ENCODE data around the gene PDE4D.

DNA sequence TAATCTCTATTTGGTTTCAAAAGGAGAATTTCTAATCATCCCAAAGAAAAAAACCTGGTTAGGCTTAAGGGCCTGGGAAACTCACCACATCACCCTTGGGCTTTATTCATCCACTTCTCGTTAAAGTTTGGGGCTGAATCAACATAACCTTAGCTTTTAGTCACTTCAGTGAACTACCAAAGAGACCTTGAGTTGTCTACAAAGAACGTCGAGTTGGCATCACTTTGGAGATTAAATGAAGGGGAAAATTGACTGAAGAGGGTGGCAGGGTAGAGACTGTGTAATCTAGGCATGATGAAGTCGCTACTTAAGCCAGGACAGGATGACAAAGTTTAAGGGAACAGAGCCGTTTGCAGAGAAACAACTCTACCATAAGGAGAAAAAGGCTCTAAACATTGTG, 969.2 kb downstream of the PDE4D start:
- TF ChIP-seq, protein P1, sequence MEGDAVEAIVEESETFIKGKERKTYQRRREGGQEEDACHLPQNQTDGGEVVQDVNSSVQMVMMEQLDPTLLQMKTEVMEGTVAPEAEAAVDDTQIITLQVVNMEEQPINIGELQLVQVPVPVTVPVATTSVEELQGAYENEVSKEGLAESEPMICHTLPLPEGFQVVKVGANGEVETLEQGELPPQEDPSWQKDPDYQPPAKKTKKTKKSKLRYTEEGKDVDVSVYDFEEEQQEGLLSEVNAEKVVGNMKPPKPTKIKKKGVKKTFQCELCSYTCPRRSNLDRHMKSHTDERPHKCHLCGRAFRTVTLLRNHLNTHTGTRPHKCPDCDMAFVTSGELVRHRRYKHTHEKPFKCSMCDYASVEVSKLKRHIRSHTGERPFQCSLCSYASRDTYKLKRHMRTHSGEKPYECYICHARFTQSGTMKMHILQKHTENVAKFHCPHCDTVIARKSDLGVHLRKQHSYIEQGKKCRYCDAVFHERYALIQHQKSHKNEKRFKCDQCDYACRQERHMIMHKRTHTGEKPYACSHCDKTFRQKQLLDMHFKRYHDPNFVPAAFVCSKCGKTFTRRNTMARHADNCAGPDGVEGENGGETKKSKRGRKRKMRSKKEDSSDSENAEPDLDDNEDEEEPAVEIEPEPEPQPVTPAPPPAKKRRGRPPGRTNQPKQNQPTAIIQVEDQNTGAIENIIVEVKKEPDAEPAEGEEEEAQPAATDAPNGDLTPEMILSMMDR (IDR thresholded peaks at IDR 0.05; ENCODE audit: insufficient read depth, low read length): no peak
- TF ChIP-seq SPI1 (IDR thresholded peaks at IDR 0.05; ENCODE audit: borderline replicate concordance, low read depth): no peak
